ENCODE measurements around the gene GNAS-AS1.

DNA sequence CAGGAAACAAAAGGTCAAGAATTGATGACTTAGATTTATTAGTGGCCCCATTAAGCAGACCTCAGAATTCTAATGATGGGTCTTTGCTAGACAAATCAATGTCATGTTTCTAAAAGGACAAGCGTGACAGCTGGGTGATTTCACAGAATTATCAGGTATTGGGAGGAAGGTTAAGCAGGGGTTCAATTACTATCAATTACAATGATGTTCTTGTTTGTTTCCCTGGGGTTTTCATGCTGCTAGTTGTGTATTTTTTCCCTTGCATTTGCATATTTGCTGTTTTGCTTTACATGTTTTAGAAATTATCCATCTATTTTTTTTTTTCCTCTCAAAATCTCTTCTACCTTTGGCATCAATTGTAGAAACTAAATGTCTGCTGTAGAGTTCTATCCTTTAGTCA, 29.7 kb upstream of the GNAS-AS1 start:
- TF ChIP-seq, protein P1, sequence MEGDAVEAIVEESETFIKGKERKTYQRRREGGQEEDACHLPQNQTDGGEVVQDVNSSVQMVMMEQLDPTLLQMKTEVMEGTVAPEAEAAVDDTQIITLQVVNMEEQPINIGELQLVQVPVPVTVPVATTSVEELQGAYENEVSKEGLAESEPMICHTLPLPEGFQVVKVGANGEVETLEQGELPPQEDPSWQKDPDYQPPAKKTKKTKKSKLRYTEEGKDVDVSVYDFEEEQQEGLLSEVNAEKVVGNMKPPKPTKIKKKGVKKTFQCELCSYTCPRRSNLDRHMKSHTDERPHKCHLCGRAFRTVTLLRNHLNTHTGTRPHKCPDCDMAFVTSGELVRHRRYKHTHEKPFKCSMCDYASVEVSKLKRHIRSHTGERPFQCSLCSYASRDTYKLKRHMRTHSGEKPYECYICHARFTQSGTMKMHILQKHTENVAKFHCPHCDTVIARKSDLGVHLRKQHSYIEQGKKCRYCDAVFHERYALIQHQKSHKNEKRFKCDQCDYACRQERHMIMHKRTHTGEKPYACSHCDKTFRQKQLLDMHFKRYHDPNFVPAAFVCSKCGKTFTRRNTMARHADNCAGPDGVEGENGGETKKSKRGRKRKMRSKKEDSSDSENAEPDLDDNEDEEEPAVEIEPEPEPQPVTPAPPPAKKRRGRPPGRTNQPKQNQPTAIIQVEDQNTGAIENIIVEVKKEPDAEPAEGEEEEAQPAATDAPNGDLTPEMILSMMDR (IDR thresholded peaks at IDR 0.05): no peak
- TF ChIP-seq POLR2A (IDR thresholded peaks at IDR 0.05): no peak

All from thyroid gland (tissue), 4 donors.